NOMO-1 (cell line): ENCODE measurements around the gene TECRL.

Source experiments
- DNase-seq, 2 experiments: peaks; one replicate each; lab custom pipeline; 2025; ENCODE audit not compliant: unreplicated experiment in 2 of 2; lab: John Stamatoyannopoulos, UW

The TECRL gene, protein sequence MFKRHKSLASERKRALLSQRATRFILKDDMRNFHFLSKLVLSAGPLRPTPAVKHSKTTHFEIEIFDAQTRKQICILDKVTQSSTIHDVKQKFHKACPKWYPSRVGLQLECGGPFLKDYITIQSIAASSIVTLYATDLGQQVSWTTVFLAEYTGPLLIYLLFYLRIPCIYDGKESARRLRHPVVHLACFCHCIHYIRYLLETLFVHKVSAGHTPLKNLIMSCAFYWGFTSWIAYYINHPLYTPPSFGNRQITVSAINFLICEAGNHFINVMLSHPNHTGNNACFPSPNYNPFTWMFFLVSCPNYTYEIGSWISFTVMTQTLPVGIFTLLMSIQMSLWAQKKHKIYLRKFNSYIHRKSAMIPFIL

DNA sequence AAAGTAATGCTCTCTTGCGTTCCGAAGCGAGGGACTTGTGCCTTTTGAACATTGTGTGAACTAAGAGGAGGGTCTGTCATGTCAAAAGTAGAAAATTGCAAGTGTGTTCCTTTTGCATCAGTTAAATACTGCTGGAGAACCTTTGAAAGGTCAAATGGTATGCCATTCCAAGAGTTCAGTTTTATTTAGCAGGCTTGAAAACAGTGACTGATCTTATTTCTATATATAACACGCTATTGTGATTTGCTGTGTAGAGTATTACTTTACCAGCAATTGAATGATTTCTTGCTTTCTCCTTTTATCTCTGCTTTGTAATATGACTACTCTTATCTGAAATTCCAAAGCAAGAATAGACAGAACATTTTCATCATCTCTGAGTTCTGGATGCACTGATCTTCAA, at the start of gene TECRL:
Gene TECRL, minus strand, starts transcription at position 151 of the 400 bp plus-strand sequence. Its CDS starts 99 bp downstream, at position 52.
- no peak for DNase-seq

DNA sequence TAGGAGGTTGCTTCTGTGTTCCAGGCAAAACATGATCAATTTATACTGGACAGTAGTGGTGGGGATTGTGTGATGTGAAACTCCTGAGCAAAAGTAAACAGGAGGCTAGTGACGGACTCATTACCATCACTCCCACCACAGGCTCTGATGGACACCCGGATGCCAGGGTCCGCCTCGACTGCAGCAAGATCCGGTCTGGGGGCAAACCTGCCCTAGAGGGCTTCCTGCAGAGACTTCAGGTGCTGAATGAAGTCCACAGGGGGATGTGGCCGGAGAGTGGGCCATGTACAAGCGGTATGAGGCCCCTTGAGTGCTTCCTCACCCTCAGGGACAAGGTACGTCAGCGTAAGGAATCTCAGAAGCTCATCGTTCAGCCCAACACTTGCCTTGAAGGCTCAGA, 23.4 kb upstream of the TECRL start:
- no peak for DNase-seq

GRCh38 chr4:64430933-64431332, 21.7 kb upstream of the TECRL start:
- DNase-seq = no peak

- no peak for DNase-seq
These were observed 8.7 kb upstream of the TECRL start for GRCh38 chr4:64417974-64418373.

DNA sequence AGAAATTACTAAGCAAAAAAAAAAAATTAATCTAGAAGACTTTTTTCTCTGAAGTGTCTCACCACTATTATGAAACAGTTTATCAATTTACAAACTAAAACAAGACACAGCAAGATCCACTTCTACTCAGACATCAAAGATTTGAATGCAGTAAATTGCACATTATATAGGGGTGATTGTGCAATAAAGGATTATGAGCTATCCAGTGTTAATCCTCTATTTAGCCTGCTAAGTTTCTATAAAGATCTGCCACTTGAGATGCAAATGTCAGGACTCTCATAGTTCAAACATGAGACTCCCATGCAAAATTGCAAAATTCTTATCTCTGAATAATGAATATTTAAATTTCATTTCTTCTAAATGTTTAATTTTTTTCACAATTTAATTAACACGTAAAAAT, 2.2 kb downstream of the TECRL start:
- no peak for DNase-seq

DNA sequence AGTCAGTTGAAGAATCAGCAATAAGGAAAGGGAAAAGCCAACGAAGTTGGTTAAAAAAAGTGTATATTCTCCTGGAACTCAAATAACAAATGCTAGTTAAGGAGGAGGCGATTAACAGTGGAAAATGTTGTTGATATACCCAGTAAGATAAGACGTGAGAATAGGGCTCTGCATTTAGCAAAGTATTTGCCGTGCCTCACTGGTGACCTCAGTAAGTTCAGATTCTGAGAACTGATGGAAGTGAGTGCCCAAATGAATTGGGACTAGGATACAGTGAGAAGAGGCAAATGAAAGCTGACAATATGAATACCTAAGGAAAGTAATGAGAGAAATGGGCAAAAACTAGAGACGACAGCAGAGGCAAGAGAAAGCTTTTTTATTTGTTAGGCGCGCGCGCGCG, 3.5 kb downstream of the TECRL start:
- DNase-seq = no peak

- DNase-seq = no peak
These were observed 6.6 kb downstream of the TECRL start for GRCh38 chr4:64402684-64403083.

GRCh38 chr4:64399313-64400109, 9.7 kb downstream of the TECRL start:
- no peak for DNase-seq

- no peak for DNase-seq
These were observed 14.8 kb downstream of the TECRL start for GRCh38 chr4:64394469-64394868.

DNA sequence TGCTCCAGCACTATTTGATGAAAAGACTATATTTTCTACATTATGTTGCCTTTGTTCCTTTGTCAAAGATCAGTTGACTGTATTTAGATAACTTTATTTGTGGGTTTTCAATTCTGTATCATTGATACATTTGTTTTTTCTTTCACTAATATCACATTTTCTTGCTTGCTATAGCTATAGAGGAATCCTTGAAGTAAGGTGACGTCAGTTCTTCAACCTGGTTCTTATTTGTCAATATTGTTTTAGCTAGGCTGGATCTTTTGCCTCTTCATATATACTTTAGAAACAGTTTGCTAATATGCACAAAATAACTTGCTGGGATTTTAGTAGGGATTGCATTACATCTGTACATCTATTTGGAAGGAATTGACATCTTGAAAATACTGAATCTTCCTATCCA, 21.0 kb downstream of the TECRL start:
- no peak for DNase-seq

- DNase-seq = no peak
These were observed 24.0 kb downstream of the TECRL start for GRCh38 chr4:64385220-64385619.

DNA sequence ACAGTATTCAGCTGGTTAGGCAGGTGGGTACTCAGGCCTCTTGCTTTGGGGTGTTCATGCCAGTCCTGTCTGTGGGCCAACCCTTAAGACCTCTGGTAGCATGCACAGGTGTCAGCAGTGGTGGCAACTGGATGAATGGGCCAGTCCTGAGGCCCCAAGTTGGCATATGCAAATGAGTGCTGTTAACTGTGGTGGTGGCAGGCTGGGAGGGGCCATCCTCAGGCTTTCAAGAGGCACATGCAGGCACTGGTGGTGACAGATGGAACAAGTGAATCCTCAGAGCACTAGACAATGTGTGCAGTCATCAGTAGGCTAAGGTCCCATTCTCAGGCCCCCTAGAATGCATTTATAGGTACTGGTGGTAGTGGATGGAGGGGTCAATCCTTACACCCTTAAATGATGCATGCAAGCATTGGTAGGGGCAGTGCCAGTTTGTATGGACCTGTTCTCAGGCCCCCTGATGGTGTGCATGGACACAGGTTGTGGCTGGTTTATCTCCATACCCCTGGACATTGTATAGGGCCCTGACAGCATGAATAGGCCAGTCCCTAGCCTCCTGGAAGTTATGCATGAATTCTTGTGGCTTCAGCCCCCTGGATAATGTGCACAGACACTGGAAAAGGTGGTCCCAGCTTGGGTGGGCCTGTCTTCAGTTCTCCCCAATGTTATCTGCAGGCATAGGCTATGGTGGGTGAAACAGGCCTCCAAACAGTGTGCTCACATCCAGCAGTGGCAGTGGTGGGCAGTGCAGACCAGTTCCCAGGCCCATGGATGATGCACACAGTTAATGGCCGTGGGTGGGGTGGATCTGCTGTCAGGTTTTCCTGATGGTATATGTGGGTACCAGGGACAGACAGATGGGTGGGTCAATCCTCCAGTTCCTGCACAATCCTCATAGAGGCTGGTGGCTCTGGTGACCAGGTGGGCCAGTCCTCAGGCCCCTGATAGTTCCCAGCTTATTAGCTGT, 24.7 kb downstream of the TECRL start:
- no peak for DNase-seq

DNA sequence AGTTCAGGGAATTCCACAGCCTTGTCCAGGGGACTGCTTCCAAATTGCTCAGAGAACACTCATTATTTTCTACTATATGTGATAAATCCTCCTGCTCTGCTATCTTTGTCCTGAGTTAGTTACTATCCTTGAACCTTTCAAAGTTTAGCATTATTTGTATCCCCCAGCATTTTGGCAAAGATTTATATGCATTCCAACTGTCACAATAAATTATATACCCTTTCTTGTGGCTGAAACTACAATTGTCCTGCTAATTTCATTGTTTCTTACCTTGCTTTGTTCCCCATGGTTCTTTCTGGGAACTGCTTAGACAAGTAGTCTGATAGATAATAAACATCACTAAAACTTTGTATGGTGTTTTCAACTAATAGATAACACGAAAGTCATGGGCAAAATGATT, 40.5 kb downstream of the TECRL start:
- DNase-seq = no peak

GRCh38 chr4:64361399-64361740, 47.9 kb downstream of the TECRL start:
- DNase-seq = no peak

DNA sequence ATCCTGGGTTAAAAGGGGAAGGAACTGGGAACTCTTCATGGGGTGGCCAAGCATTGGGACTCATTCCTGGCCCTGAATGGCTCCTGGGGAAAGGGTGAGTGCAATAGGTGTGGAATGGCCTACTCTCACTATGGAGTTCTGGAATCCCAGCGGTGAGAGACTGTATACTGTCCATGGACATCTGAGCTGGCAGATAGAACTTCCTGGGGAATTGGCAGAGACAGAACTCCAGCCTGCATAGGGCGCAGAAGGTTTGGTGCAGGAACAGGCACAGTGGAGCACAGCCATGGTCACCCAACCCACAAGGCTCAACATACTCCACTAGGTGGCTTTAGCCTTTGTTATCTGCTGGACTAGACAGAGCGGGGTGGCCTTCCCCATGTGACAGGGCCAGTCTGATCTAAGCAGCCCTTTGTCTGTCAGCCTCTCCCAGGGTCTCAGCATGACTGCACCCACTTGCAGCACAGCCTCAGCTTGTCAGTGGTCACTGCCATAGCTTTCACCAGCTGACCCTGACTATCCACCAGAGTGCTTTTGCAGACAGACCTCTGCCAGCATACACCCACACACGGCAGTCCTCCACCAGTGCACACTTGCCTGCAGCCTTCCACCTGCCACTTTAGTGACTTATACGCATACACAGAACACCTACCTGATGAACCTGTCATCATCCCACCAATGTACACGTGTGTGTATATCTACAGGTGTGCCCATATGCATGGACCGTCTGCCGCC, 48.4 kb downstream of the TECRL start:
- no peak for DNase-seq

- no peak for DNase-seq
These were observed 49.8 kb downstream of the TECRL start for GRCh38 chr4:64359489-64359888.

GRCh38 chr4:64353904-64354303, 55.3 kb downstream of the TECRL start:
- DNase-seq = no peak

DNA sequence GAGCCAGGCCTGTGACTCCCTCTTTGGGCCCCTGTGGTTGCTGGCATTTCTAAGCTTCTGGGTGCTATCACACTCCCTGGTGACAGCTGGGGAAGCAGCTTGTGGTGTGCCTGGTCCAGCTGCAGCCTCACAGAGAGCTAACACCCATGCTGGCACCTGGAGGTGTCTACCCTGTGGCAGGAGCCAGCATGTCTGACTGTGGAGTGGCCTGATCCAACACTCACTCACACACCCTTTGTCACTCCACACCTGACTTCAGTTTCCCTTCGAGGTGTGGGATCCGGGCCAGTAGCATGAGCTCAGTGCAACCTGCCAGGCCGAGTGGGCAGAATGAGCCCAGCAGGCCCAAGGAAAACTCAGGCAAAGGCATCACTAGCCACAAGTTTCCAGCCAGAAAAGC, 67.5 kb downstream of the TECRL start:
- DNase-seq = no peak

DNA sequence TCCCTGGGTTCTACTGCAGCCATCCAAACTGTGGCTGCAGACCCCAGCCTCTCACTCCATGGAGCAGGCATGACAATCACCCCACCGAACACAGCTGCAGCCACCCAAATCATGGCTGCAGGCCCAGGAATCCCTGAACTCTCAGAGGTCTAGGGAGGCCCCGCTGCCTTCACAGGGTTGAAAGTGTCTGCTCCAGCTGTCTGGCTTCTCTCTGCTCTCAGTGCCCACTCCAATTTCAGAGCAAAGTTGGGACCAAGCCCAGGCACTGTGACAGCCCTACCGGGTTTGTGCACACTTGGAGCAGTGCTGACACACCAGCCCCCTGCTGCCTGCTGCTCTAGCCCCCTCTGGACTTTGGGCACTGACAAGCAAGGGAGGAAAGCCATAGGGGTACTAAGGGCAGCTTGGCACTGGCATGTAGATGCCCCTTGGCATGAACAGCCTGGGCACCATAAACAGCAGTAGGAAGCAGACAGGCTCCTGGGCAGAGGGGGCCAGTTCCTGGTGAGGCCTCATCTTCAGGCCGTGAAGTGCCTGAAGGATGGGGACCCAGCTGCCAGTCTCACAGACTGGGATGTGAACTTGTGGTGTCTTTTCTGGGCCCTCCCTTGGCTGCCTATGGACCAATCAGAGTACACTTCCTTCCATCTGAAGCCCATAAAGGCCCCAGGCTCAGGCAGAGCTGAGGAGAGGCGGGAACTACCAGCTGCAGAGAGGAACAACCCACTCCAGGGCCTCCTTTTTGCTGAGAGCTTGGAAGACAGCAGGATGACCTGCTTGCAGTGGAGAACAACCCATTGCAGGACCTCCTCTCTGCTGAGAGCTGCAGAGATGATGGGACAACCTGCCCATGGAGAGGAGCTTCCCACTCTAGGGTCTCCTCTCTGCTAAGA, 68.8 kb downstream of the TECRL start:
- no peak for DNase-seq
